NCI-H1417 (cell line): ENCODE results near the gene C20orf96.
"Not testable (repeated sequence)": the region's sequence is repeated elsewhere in the genome, so short reads cannot be mapped to it uniquely, and the experiment has no call there.

Experiments
- DNase-seq, 3 experiments: peaks; one replicate each; lab custom pipeline; 2025; lab: John Stamatoyannopoulos, UW

The C20orf96 gene

DNA sequence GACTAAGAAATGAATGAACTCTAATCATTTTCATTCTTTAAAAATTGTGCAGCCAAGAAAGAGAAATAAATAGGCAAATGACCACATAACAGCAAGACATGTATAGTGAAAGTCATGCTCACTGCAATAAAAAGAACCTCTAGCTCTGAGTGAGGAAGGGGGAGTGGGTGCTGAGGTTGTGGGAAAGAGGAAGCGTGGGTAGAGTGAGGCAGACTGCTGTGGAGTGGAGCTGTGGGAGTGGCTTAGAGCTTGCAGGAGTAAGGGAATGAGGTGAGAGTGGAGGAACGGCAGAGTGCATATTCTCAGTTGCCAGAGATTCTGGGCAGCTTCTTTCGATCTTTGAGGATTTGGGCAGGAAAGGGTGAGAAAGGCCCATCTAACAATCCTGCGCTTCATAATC is 53.1 kb downstream of the C20orf96 start:
- DNase-seq: no peak

DNA sequence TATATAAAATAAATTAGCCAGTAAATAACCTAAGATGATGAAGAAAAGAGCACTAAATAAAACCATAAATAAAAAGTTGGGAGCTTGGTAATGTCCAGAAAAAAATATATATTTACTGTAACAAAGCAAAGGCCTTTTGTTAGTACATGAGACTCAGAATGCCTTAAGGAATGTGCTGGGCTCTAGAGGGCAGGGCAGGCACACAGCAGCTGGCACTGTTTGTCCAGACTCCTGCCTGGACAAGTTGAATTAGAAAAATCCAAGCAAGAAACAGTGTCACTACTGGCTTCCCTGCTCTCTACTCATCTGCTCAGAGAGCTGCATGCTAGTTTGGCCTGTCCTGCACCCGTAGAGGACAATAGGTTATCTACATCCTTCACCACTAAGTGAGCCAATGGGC is 54.7 kb downstream of the C20orf96 start:
- DNase-seq: peak in 1 of 3 experiments; percentile 16

DNA sequence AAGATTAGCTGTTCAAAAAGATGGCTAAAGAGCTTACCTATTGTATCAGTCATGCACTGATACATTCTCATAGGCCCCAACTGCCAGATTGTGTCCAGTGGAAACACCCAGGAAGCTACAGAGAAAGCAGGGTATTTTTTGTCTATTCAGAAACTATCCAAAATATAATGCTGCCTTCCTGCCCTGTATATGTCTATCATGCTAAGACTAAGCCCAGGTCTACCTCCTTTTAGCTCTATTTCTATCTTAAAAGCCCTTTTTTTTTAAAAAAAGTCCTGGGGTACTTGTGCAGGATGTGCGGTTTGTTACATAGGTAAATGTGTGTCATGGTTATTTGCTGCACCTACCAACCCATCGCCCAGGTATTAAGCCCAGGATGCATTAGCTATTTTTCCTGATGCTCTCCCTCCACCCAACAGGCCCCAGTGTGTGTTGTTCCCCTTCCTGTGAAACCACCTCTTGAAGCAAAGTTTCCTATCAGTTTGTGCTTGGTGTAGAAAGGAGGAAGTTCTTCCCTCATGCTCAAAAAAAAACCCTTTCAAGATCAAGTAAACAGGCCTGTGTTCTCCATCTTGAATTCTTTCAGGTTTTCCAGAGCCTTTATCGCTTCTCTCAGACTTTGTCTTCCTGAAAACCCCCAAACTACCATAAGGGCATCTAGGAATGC is 63.0 kb downstream of the C20orf96 start:
- no peak for DNase-seq

DNA sequence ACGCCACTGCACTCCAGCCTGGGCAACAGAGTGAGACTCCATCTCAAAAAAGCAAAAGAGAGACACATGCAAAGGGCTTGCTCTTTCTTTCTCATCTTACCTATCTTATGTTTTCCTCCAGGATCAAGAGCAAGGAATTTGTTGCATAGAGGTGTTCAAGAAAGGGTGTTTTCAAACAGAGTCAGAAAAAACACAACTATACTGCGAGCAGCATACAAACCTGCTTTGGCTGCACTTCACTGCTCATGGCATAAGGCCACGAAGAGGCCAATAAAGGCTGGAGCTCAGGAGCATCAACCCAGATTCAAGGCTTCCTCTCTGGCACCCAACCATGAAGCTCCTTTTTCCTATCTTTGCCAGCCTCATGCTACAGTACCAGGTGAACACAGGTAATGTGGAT is 63.6 kb downstream of the C20orf96 start, which contains the start of gene DEFB129:
Gene DEFB129 (plus strand): TSS at position 301 of the 400 bp plus-strand sequence. CDS start 31 bp downstream, at position 332.
- DNase-seq: no peak

DNA sequence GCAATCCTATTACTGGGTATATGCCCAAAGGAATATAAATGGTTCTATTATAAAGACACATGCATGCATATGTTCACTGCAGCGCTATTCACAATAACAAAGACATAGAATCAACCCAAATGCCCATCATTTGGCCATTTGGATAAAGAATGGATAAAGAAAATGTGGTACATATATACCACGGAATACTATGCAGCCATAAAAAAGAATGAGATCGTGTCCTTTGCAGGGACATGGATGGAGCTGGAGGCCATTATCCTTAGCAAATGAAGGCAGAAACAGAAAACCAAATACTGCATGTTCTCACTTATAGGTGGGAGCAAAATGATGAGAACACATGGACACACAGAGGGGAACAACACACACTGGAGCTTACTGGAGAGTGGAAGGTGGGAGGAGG is 64.7 kb downstream of the C20orf96 start:
- not testable (repeated sequence) for DNase-seq

DNA sequence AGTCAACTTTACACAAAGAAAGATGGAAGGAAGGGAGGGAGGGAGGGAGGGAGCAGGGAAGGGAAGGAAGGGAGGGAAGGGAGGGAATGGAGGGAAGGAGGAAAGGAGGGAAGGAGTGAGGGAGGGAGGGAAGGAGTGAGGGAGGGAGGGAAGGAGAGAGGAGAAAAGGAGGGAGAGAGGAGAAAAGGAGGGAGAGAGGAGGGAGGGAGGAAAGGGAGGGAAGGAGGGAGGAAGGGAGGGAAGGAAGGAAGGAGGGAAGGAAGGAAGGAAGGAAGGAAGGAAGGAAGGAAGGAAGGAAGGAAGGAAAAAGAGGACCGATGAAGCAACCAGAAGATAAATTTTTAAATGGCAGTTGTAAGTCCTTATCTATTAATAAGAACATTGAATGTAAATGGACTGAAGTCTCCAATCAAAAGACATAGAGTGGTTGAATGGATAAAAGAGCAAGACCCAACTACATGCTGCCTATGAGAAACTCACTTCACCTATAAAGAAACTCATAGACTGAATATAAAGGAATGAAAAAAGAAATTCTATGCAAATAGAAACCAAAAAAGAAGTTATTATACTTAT is 69.2 kb downstream of the C20orf96 start:
- DNase-seq: no peak
